Ovary (tissue), 9 donors: Measurements from ENCODE around the gene SCAF4. TPM values are rescaled to one million over a fixed set of nuclear protein-coding genes. Genes with fewer than 3 reads are reported as not detected.

ENCODE experiments used
- DNase-seq, 5 donors: peaks; one replicate each; pipeline ENCODE4 v3.0.0-alpha.2; 2019 to 2020
- H3K27ac ChIP-seq, 2 donors: fragments of 200-600 bp; one replicate each; pipeline versions ENCODE4 v1.5.1 to v1.8.0; 2019 to 2022
- H3K27me3 ChIP-seq: fragments of 200-600 bp; one replicate; pipeline ENCODE4 v1.8.0; 2022
- H3K36me3 ChIP-seq: fragments of 200-600 bp; sonication (generic); one replicate; pipeline ENCODE4 v1.5.1; 2019
- H3K4me1 ChIP-seq: one replicate; pipeline ENCODE4 v1.8.1; 2013; ENCODE audit warnings: mild to moderate bottlenecking, moderate library complexity; ENCODE audit not compliant: insufficient read depth
- H3K4me3 ChIP-seq: fragments of 200-600 bp; sonication (generic); one replicate; pipeline ENCODE4 v1.5.1; 2017
- H3K9me3 ChIP-seq, 2 donors: fragments of 200-600 bp in 1 of 2; sonication (generic) in 1 of 2; one replicate each; pipeline versions ENCODE4 v1.5.1 to v1.8.1; 2013 to 2019; ENCODE audit warnings: mild to moderate bottlenecking in 1 of 2, moderate library complexity in 1 of 2
- CTCF ChIP-seq, 3 donors: fragments of 450-650 bp in 2 of 3; fragments of 200-600 bp in 1 of 3; IDR thresholded peaks; one replicate each; pipeline versions ENCODE4 v1.5.1 to v1.8.0; 2016 to 2022; ENCODE audit warnings: antibody characterized with exemption in 3 of 3, mild to moderate bottlenecking in 1 of 3
- EP300 ChIP-seq: sonication (generic); formaldehyde crosslinking; IDR thresholded peaks from one replicate; pipeline ENCODE4 v1.6.1; 2017; ENCODE audit warnings: antibody characterized with exemption
- POLR2A ChIP-seq: fragments of 450-650 bp; IDR thresholded peaks from one replicate; pipeline ENCODE4 v1.6.1; 2017; ENCODE audit warnings: antibody characterized with exemption, mild to moderate bottlenecking, moderate library complexity
- WGBS, 3 donors: extraction: QIAGEN DNeasy Blood & Tissue Kit in 1 of 3; methylation state at CpG; one replicate each; pipeline versions ENCODE4 v1.1.5 to v1.1.7; 2013 to 2017; 5-methylcytosine and 5-hydroxymethylcytosine counted together
- intact Hi-C, 4 donors: fragments of 100-400 bp; cut with DNase I; formaldehyde crosslinking; loops; one replicate each; pipeline versions ENCODE4 v1.11.0 to v1.15.1; 2022 to 2023
- polyA plus RNA-seq, 2 donors: library from polyadenylated mRNA; stranded (reverse); fragments of 200-250 nt in 1 of 2; fragments of 350-450 nt in 1 of 2; fragmentation: Illumina TruSeq in 1 of 2; extraction: RNeasy Lipid Tissue Mini Kit (QIAGEN cat#74804) in 1 of 2; gene quantifications; one replicate each; pipeline ENCODE4 v1.2.3, GENCODE V29; 2013 to 2014
- total RNA-seq, 7 donors: library from RNA; depleted of rRNA in 2 of 7; stranded (reverse); fragments of >200 nt in 2 of 7; fragmentation: NEBNext Ultra II Directional in 3 of 7; extraction: Animal tissue kit (Norgen Biotek cat#: 25700) in 3 of 7; gene quantifications; one replicate each; pipeline versions ENCODE4 v1.1.0 to v1.2.4, GENCODE V29; 2016 to 2023
- donor health status: DM: no; HTN: no; CAD: no; lungs with moderate emphysema.
- donor health status: DM: no; HTN: no; CAD: no.
- donor health status: Bipolar disorder and iron deficiency.
- donor health status: DM: yes; HTN: yes; CAD: no.
- donor health status: DM: no; HTN: no; CAD: no.
- donor health status: DM: yes; HTN: yes; CAD: no.

SCAF4 gene
- total and polyA plus RNA-seq, 9 donors: 12.2 to 41.7 (median 28.4) TPM

GRCh38 chr21:31726407-31726806 is 5.5 kb downstream of the SCAF4 start:
- intact Hi-C loops: no loop called here
- peaks cover 15% of the 10 kb centered on the region for H3K4me1 ChIP-seq

GRCh38 chr21:31725202-31725839 is 6.6 kb downstream of the SCAF4 start:
- H3K36me3 ChIP-seq: no peaks in the 10 kb centered on the region
- H3K27me3 ChIP-seq: no peaks in the 10 kb centered on the region
- intact Hi-C loops: no loop called here
- 80 to 81% (median 80%) methylated on average over 6 of the region's 6 CpGs for WGBS, 3 donors
- peaks cover 13% of the 10 kb centered on the region for H3K4me1 ChIP-seq
- DNase-seq: no peak
- no peak overlapping the region for H3K4me3 ChIP-seq
- TF ChIP-seq EP300: no peak
- no peak for TF ChIP-seq CTCF (IDR thresholded peaks at IDR 0.05)
- no peak for TF ChIP-seq POLR2A
- H3K27ac ChIP-seq: no peak overlapping the region
- no peaks in the 10 kb centered on the region for H3K9me3 ChIP-seq

More at GRCh38 chr21:31726407-31726806, 5.5 kb downstream of the SCAF4 start:
- TF ChIP-seq EP300 (no peak), POLR2A (no peak), CTCF (IDR thresholded peaks at IDR 0.05) (no peak)
- H3K36me3 ChIP-seq: no peaks in the 10 kb centered on the region
- no peaks in the 10 kb centered on the region for H3K27me3 ChIP-seq
- no peak for DNase-seq
- 96 to 99% (median 96%) methylated on average over 4 of the region's 4 CpGs for WGBS, 3 donors
- no peak overlapping the region for H3K27ac ChIP-seq
- no peaks in the 10 kb centered on the region for H3K9me3 ChIP-seq
- no peak overlapping the region for H3K4me3 ChIP-seq

GRCh38 chr21:31724552-31724951 is 7.4 kb downstream of the SCAF4 start:
- peaks cover 12% of the 10 kb centered on the region for H3K4me1 ChIP-seq
- no peaks in the 10 kb centered on the region for H3K9me3 ChIP-seq
- no peaks in the 10 kb centered on the region for H3K36me3 ChIP-seq
- H3K27ac ChIP-seq: no peak overlapping the region
- intact Hi-C loops: no loop called here
- DNase-seq: no peak
- no peak overlapping the region for H3K4me3 ChIP-seq
- TF ChIP-seq CTCF (IDR thresholded peaks at IDR 0.05) (no peak), POLR2A (no peak), EP300 (no peak)
- WGBS, 3 donors: 86 to 93% (median 90%) methylated on average over 4 of the region's 4 CpGs
- H3K27me3 ChIP-seq: no peaks in the 10 kb centered on the region

GRCh38 chr21:31721381-31721780 is 10.5 kb downstream of the SCAF4 start:
- intact Hi-C loops: no loop called here
- Histone ChIP-seq H3K27ac (no peak overlapping the region), H3K36me3 (no peaks in the 10 kb centered on the region), H3K4me3 (no peak overlapping the region), H3K27me3 (no peaks in the 10 kb centered on the region), H3K9me3 (no peaks in the 10 kb centered on the region), H3K4me1 (peaks cover 5% of the 10 kb centered on the region)
- TF ChIP-seq EP300: no peak
- TF ChIP-seq POLR2A: no peak
- no peak for TF ChIP-seq CTCF (IDR thresholded peaks at IDR 0.05)
- no peak for DNase-seq
- 85 to 86% (median 85%) methylated on average over 4 of the region's 4 CpGs for WGBS, 3 donors
